ENCODE measurements around the gene IGF2BP2. TPM values are rescaled to one million over a fixed set of nuclear protein-coding genes. Genes with fewer than 3 reads are reported as not detected.
"Not testable (repeated sequence)": the region's sequence is repeated elsewhere in the genome, so short reads cannot be mapped to it uniquely, and the experiment has no call there.

Gene IGF2BP2
- total RNA-seq, 1 experiment from 2014 or later, result 29.2 TPM

GRCh38 chr3:185798831-185799110 is 26.1 kb downstream of the IGF2BP2 start:
- DNase-seq (ENCODE audit: low read depth), result not testable (repeated sequence)

DNA sequence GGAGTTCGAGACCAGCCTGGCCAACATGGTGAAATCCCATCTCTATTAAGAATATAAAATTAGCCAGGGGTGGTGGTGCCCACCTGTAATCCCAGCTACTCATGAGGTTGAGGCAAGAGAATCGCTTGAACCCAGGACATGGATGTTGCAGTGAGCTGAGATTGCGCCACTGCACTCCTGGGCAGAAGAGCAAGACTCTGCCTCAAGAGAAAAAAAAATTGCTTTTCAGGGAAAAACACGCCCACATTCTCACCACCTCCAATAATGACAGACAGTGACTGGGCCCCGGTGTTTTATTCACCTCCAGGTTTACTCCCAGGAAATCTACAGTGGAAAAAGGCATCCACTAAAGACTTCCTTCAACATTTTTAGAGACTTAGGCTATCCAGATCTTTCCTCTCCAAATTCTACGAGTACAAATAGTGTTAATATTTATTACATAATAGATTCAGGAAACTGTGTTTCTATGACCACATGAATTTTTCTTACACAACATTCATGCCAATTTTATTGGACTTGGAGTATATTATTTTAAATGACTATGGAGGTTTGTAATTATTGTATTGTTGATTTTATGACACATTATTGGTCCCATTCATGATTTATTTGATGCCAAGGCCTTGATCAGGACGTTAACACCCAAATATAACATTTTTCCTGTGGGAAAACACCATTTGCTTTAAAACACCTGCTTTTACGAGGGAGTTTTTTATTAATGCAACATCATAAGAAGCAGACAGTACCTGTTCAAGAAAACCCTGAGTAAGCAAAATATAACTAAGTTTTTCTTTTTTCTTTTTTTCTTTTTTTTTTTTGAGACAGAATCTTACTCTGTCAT is 26.6 kb downstream of the IGF2BP2 start:
- no peak for DNase-seq (ENCODE audit: low read depth)

DNA sequence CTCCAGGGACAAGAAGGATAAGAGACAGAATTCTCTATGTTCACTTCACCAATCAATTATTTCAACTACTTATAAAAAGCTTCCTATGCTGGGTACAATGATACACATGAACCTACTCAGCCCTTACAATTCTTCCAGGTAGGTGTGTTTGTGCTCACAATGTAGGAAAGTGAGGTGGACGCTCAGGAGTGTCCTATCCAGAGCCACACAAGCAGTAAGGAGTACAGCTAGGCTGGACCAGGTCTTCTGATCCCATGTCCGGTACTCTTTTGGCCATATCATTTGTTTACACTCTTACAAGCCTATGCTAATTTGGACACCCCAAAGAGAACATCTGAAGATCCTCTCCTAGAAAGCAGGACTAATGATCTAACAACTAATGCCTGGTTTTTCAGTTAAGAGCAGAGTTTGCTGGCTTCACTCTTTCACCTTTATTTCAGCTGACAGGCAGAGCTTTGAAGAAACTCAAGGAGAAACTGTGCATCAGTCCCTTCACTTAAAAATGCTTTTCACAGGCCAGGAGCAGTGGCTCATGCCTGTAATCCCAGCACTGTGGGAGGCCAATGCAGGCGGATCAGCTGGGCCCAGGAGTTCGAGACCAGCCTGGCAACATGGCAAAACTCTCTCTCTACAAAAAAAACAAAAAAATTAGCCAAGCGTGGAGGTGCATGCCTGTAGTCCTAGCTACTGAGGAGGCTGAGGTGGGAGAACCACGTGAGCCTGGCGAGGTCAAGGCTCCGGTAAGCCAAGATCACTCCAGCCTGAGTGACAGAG is 27.5 kb downstream of the IGF2BP2 start:
- DNase-seq (ENCODE audit: low read depth), result no peak

GRCh38 chr3:185796431-185797107 is 28.3 kb downstream of the IGF2BP2 start:
- peak; percentile 64 for DNase-seq (ENCODE audit: low read depth)

GRCh38 chr3:185793381-185793780 is 31.5 kb downstream of the IGF2BP2 start:
- DNase-seq (ENCODE audit: low read depth), result no peak

- no peak for DNase-seq (ENCODE audit: low read depth)
Measured at GRCh38 chr3:185792955-185793354, 31.9 kb downstream of the IGF2BP2 start.

- DNase-seq (ENCODE audit: low read depth), result no peak
Measured at GRCh38 chr3:185789891-185790830, 34.7 kb downstream of the IGF2BP2 start.

- DNase-seq (ENCODE audit: low read depth), result no peak
Measured at GRCh38 chr3:185789134-185789533, 35.7 kb downstream of the IGF2BP2 start.

- DNase-seq (ENCODE audit: low read depth), result no peak
Measured at GRCh38 chr3:185788292-185788691, 36.5 kb downstream of the IGF2BP2 start.

- DNase-seq (ENCODE audit: low read depth), result no peak
Measured at GRCh38 chr3:185786956-185787877, 37.6 kb downstream of the IGF2BP2 start.

- DNase-seq (ENCODE audit: low read depth), result not testable (repeated sequence)
Measured at GRCh38 chr3:185786258-185786657, 38.6 kb downstream of the IGF2BP2 start.

DNA sequence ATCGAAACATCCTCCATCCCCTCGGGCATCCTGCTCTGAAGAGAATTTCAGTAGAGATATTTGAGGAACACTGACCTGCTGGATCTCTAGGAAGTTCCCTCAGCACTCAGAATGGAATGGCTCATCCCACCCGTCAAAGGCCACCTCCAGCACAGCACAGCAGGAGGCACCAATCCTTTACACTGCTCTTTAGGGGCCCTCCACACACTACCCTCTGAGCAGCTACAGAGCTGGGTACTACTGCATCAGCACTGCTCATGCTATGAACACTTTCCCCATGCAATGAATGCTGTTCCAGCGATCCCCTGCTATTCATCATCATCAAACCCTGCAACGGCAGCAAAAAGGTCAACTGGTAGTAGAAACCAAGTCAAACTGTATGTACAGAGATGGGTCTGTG is 40.5 kb downstream of the IGF2BP2 start:
- no peak for DNase-seq (ENCODE audit: low read depth)

GRCh38 chr3:185781759-185782158 is 43.1 kb downstream of the IGF2BP2 start:
- DNase-seq (ENCODE audit: low read depth), result peak; percentile 61

GRCh38 chr3:185779461-185779860 is 45.4 kb downstream of the IGF2BP2 start:
- peak; percentile 22 for DNase-seq (ENCODE audit: low read depth)

GRCh38 chr3:185778821-185779220 is 46.0 kb downstream of the IGF2BP2 start:
- DNase-seq (ENCODE audit: low read depth), result no peak

DNA sequence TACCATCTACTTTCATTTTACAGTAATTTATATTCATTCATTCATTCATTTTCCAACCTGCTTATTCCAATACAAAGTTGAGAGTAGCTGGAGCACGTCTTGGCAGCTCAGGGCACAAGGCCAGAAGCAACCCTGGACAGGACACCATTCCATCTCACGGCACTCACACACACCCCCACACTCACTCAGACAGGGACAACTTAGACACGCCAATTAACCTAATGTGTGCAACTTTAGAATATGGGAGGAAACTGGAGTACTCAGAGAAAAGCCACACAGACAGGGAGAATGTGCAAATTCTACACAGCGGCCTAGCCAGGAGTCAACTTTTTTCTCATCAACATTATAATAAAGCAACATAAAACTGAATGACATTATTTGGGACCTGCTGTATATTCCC is 46.7 kb downstream of the IGF2BP2 start:
- DNase-seq (ENCODE audit: low read depth), result peak; percentile 54

DNA sequence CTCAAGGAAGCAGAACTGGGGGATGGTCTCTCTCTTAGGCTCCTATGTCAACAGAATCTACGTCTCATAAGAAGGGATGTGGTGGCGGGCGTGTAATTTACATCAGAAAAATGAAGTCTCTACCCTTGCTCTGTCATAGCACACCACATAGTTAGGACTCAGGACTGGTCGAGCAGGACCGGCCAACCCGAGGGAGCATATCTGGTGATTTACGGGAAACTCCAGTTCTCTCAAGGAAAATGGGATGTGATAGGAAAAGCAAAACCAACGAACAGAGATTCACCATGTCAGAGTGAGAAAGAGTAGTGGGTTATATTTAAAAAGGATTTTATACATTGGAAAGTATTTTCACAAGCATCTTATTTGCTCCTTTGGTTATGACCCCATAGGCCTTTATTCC is 54.7 kb downstream of the IGF2BP2 start:
- no peak for DNase-seq (ENCODE audit: low read depth)

GRCh38 chr3:185768578-185768982 is 56.3 kb downstream of the IGF2BP2 start:
- peak; percentile 63 for DNase-seq (ENCODE audit: low read depth)

GRCh38 chr3:185767002-185767688 is 57.7 kb downstream of the IGF2BP2 start:
- DNase-seq (ENCODE audit: low read depth), result no peak
